Ovary (tissue), 9 donors: ENCODE measurements around the gene CYP27B1. TPM values are rescaled to one million over a fixed set of nuclear protein-coding genes. Genes with fewer than 3 reads are reported as not detected.

Experiments
- DNase-seq, 5 donors: peaks; one replicate each; pipeline ENCODE4 v3.0.0-alpha.2; 2019 to 2020
- H3K27ac ChIP-seq, 2 donors: fragments of 200-600 bp; one replicate each; pipeline versions ENCODE4 v1.5.1 to v1.8.0; 2019 to 2022
- H3K27me3 ChIP-seq: fragments of 200-600 bp; one replicate; pipeline ENCODE4 v1.8.0; 2022
- H3K36me3 ChIP-seq: fragments of 200-600 bp; sonication (generic); one replicate; pipeline ENCODE4 v1.5.1; 2019
- H3K4me1 ChIP-seq: one replicate; pipeline ENCODE4 v1.8.1; 2013; ENCODE audit warnings: mild to moderate bottlenecking, moderate library complexity; ENCODE audit not compliant: insufficient read depth
- H3K4me3 ChIP-seq: fragments of 200-600 bp; sonication (generic); one replicate; pipeline ENCODE4 v1.5.1; 2017
- H3K9me3 ChIP-seq, 2 donors: fragments of 200-600 bp in 1 of 2; sonication (generic) in 1 of 2; one replicate each; pipeline versions ENCODE4 v1.5.1 to v1.8.1; 2013 to 2019; ENCODE audit warnings: mild to moderate bottlenecking in 1 of 2, moderate library complexity in 1 of 2
- CTCF ChIP-seq, 3 donors: fragments of 450-650 bp in 2 of 3; fragments of 200-600 bp in 1 of 3; IDR thresholded peaks; one replicate each; pipeline versions ENCODE4 v1.5.1 to v1.8.0; 2016 to 2022; ENCODE audit warnings: antibody characterized with exemption in 3 of 3, mild to moderate bottlenecking in 1 of 3
- EP300 ChIP-seq: sonication (generic); formaldehyde crosslinking; IDR thresholded peaks from one replicate; pipeline ENCODE4 v1.6.1; 2017; ENCODE audit warnings: antibody characterized with exemption
- POLR2A ChIP-seq: fragments of 450-650 bp; IDR thresholded peaks from one replicate; pipeline ENCODE4 v1.6.1; 2017; ENCODE audit warnings: antibody characterized with exemption, mild to moderate bottlenecking, moderate library complexity
- WGBS, 3 donors: extraction: QIAGEN DNeasy Blood & Tissue Kit in 1 of 3; methylation state at CpG; one replicate each; pipeline versions ENCODE4 v1.1.5 to v1.1.7; 2013 to 2017; 5-methylcytosine and 5-hydroxymethylcytosine counted together
- intact Hi-C, 4 donors: fragments of 100-400 bp; cut with DNase I; formaldehyde crosslinking; loops; one replicate each; pipeline versions ENCODE4 v1.11.0 to v1.15.1; 2022 to 2023
- polyA plus RNA-seq, 2 donors: library from polyadenylated mRNA; stranded (reverse); fragments of 200-250 nt in 1 of 2; fragments of 350-450 nt in 1 of 2; fragmentation: Illumina TruSeq in 1 of 2; extraction: RNeasy Lipid Tissue Mini Kit (QIAGEN cat#74804) in 1 of 2; gene quantifications; one replicate each; pipeline ENCODE4 v1.2.3, GENCODE V29; 2013 to 2014
- total RNA-seq, 7 donors: library from RNA; depleted of rRNA in 2 of 7; stranded (reverse); fragments of >200 nt in 2 of 7; fragmentation: NEBNext Ultra II Directional in 3 of 7; extraction: Animal tissue kit (Norgen Biotek cat#: 25700) in 3 of 7; gene quantifications; one replicate each; pipeline versions ENCODE4 v1.1.0 to v1.2.4, GENCODE V29; 2016 to 2023
- donor health status: DM: no; HTN: no; CAD: no; lungs with moderate emphysema.
- donor health status: DM: no; HTN: no; CAD: no.
- donor health status: Bipolar disorder and iron deficiency.
- donor health status: DM: yes; HTN: yes; CAD: no.
- donor health status: DM: no; HTN: no; CAD: no.
- donor health status: DM: yes; HTN: yes; CAD: no.

Gene CYP27B1
- total and polyA plus RNA-seq, 9 donors: 0.12 to 2.5 (median 0.92) TPM

- Histone ChIP-seq H3K4me1 (no peaks in the 10 kb centered on the region), H3K4me3 (no peak overlapping the region), H3K36me3 (no peaks in the 10 kb centered on the region), H3K9me3 (no peaks in the 10 kb centered on the region), H3K27ac (peak overlapping the region in 1 of 2 donors; percentile 13), H3K27me3 (no peaks in the 10 kb centered on the region)
- peak in 3 of 5 donors; percentile 48 to 69 (median 58) for DNase-seq
- intact Hi-C loops: no loop called here
- 36 to 41% (median 40%) methylated on average over 9 of the region's 9 CpGs for WGBS, 3 donors
- no peak for TF ChIP-seq POLR2A
- TF ChIP-seq EP300: no peak
- TF ChIP-seq CTCF (IDR thresholded peaks at IDR 0.05): peak; percentile 49 to 74 (median 50)
These were observed 36.5 kb upstream of the CYP27B1 start for GRCh38 chr12:57803319-57803893.

- no peaks in the 10 kb centered on the region for H3K4me1 ChIP-seq
- H3K27me3 ChIP-seq: no peaks in the 10 kb centered on the region
- 96% methylated on average over 1 of the region's 1 CpG for WGBS, 3 donors
- no peak overlapping the region for H3K4me3 ChIP-seq
- no peaks in the 10 kb centered on the region for H3K9me3 ChIP-seq
- H3K27ac ChIP-seq: no peak overlapping the region
- TF ChIP-seq POLR2A (no peak), EP300 (no peak), CTCF (IDR thresholded peaks at IDR 0.05) (no peak)
- DNase-seq: no peak
- no peaks in the 10 kb centered on the region for H3K36me3 ChIP-seq
- intact Hi-C loops: no loop called here
These were observed 35.7 kb upstream of the CYP27B1 start for GRCh38 chr12:57802607-57803006.

GRCh38 chr12:57800965-57801364, 34.1 kb upstream of the CYP27B1 start:
- H3K27ac ChIP-seq: no peak overlapping the region
- TF ChIP-seq EP300 (no peak), CTCF (IDR thresholded peaks at IDR 0.05) (no peak), POLR2A (no peak)
- 87 to 97% (median 93%) methylated on average over 3 of the region's 3 CpGs for WGBS, 3 donors
- DNase-seq: no peak
- H3K27me3 ChIP-seq: no peaks in the 10 kb centered on the region
- no peaks in the 10 kb centered on the region for H3K36me3 ChIP-seq
- intact Hi-C loops: no loop called here
- no peak overlapping the region for H3K4me3 ChIP-seq
- no peaks in the 10 kb centered on the region for H3K4me1 ChIP-seq
- no peaks in the 10 kb centered on the region for H3K9me3 ChIP-seq

GRCh38 chr12:57797933-57798332, 31.1 kb upstream of the CYP27B1 start:
- no peak for TF ChIP-seq CTCF (IDR thresholded peaks at IDR 0.05)
- TF ChIP-seq EP300: no peak
- TF ChIP-seq POLR2A: no peak
- Histone ChIP-seq H3K27me3 (no peaks in the 10 kb centered on the region), H3K4me3 (no peak overlapping the region), H3K9me3 (no peaks in the 10 kb centered on the region), H3K27ac (no peak overlapping the region), H3K4me1 (no peaks in the 10 kb centered on the region), H3K36me3 (no peaks in the 10 kb centered on the region)
- WGBS, 3 donors: 90 to 96% (median 94%) methylated on average over 1 of the region's 1 CpG
- no peak for DNase-seq
- intact Hi-C loops: loop anchor here in 1 of 4 donors (5.0 kb wide), 1 partner anchor 34 kb away; no protein-coding TSS in a partner anchor
